AG04450 (cell line): ENCODE measurements around the gene MRPL9. TPM values are rescaled to one million over a fixed set of nuclear protein-coding genes. Genes with fewer than 3 reads are reported as not detected.

ENCODE experiments used
- CTCF ChIA-PET: fragments of 300-600, 350-600 bp; formaldehyde crosslinking; extraction: SDS; loops from one replicate; lab custom pipeline; 2022; ENCODE audit warnings: antibody characterized with exemption, inconsistent platforms; lab: Charles Lee
- POLR2A ChIA-PET: fragments of 350-600 bp; formaldehyde crosslinking; extraction: SDS; loops from one replicate; lab custom pipeline; 2021; ENCODE audit warnings: antibody characterized with exemption, inconsistent platforms; lab: Yijun Ruan, JAX
- DNase-seq: peaks from one replicate; pipeline ENCODE4 v3.0.0-alpha.2; 2011; ENCODE audit warnings: low read depth, low spot score
- H3K27ac ChIP-seq: one replicate; pipeline ENCODE4 v1.5.1; 2012; ENCODE audit warnings: low read depth, low read length, control low read depth
- H3K27me3 ChIP-seq: one replicate; pipeline ENCODE4 v1.6.0; 2012; ENCODE audit warnings: low read length; ENCODE audit not compliant: control insufficient read depth, insufficient read depth
- H3K4me3 ChIP-seq: 2 replicates; pipeline ENCODE4 v1.5.1; 2011; ENCODE audit warnings: mild to moderate bottlenecking, low read depth, low read length, control low read depth
- H3K9me3 ChIP-seq: 2 replicates; pipeline ENCODE4 v1.5.1; 2012; ENCODE audit warnings: low read length; ENCODE audit not compliant: control insufficient read depth, insufficient read depth
- CTCF ChIP-seq: IDR thresholded peaks from 2 replicates; pipeline ENCODE4 v1.5.1; 2011; ENCODE audit warnings: low read depth, low read length, control low read depth, inconsistent platforms
- polyA plus RNA-seq: library from polyadenylated mRNA; depleted of rRNA; stranded (reverse); fragments of >200 nt; gene quantifications from 2 replicates; pipeline ENCODE4 v1.2.3, GENCODE V29; 2011

The MRPL9 gene
- polyA plus RNA-seq, 1 experiment: 93.4 TPM

GRCh38 chr1:151763990-151764389, 694 bp upstream of the MRPL9 start:
- TF ChIP-seq CTCF: no peak
- no peaks in the 10 kb centered on the region for H3K9me3 ChIP-seq
- peak overlapping the region; percentile 80 for H3K27ac ChIP-seq
- H3K27me3 ChIP-seq: peaks cover 2% of the 10 kb centered on the region
- peak overlapping the region; percentile 93 for H3K4me3 ChIP-seq
- no peak for DNase-seq
- POLR2A ChIA-PET: no interaction called here
- CTCF ChIA-PET: interaction anchor here (1.0 to 1.4 kb wide), 3 partner anchors 25 to 237 kb away, joined by 3 to 5 read pairs (median 4); no protein-coding TSS in a partner anchor

GRCh38 chr1:151760597-151761385, 2.5 kb downstream of the MRPL9 start:
- H3K27ac ChIP-seq: no peak overlapping the region
- CTCF ChIA-PET: no interaction called here
- no peak overlapping the region for H3K4me3 ChIP-seq
- no peaks in the 10 kb centered on the region for H3K27me3 ChIP-seq
- H3K9me3 ChIP-seq: no peaks in the 10 kb centered on the region
- POLR2A ChIA-PET: no interaction called here
- DNase-seq: no peak
- TF ChIP-seq CTCF: no peak

GRCh38 chr1:151759241-151759640, 4.1 kb downstream of the MRPL9 start:
- H3K9me3 ChIP-seq: no peaks in the 10 kb centered on the region
- no peak overlapping the region for H3K27ac ChIP-seq
- no peak overlapping the region for H3K4me3 ChIP-seq
- no peaks in the 10 kb centered on the region for H3K27me3 ChIP-seq
- TF ChIP-seq CTCF: no peak
- ChIA-PET POLR2A (no interaction called here), CTCF (no interaction called here)
- no peak for DNase-seq

- no peak for TF ChIP-seq CTCF
- POLR2A ChIA-PET: no interaction called here
- CTCF ChIA-PET: interaction anchor here (0.9 to 1.0 kb wide), 2 partner anchors 21 to 63 kb away, joined by 3 to 4 read pairs; no protein-coding TSS in a partner anchor
- Histone ChIP-seq H3K9me3 (no peaks in the 10 kb centered on the region), H3K4me3 (no peak overlapping the region), H3K27me3 (no peaks in the 10 kb centered on the region), H3K27ac (no peak overlapping the region)
- DNase-seq: no peak
Measured at GRCh38 chr1:151756291-151756690, 7.0 kb downstream of the MRPL9 start.

GRCh38 chr1:151741516-151741915, 21.8 kb downstream of the MRPL9 start:
- H3K27ac ChIP-seq: no peak overlapping the region
- CTCF ChIA-PET: no interaction called here
- no peak for DNase-seq
- H3K9me3 ChIP-seq: peaks cover 8% of the 10 kb centered on the region
- H3K4me3 ChIP-seq: no peak overlapping the region
- H3K27me3 ChIP-seq: peaks cover 32% of the 10 kb centered on the region
- POLR2A ChIA-PET: no interaction called here
- TF ChIP-seq CTCF: no peak
